SK-N-SH treated with all-trans-retinoic acid at 6 μM for 48 hours (cell line): ENCODE measurements around the gene WDR44.
"Not testable (repeated sequence)": the region's sequence is repeated elsewhere in the genome, so short reads cannot be mapped to it uniquely, and the experiment has no call there.

Source experiments
- ATAC-seq: fragments of 200-7000 bp; cut with Tn5 transposase; 3 replicates; pipeline ENCODE4 v1.9.1; 2020; ENCODE audit warnings: mild to moderate bottlenecking, moderate library complexity
- ARNTL ChIP-seq: fragments of 450-650 bp; formaldehyde crosslinking; IDR thresholded peaks from 2 replicates; pipeline ENCODE4 v1.5.0; 2020; ENCODE audit warnings: low read depth, mild to moderate bottlenecking, moderate library complexity, borderline replicate concordance
- BACH2 ChIP-seq: fragments of 250-450 bp; sonication (Bioruptor Pico); IDR thresholded peaks from 2 replicates; pipeline ENCODE4 v1.9.0; 2021; ENCODE audit warnings: mild to moderate bottlenecking, borderline replicate concordance
- CREB5 ChIP-seq: fragments of 250-450 bp; sonication (Bioruptor Pico); IDR thresholded peaks from 2 replicates; pipeline ENCODE4 v1.5.1; 2020; ENCODE audit warnings: low read depth, mild to moderate bottlenecking, moderate library complexity
- CSDC2 ChIP-seq: fragments of 250-450 bp; sonication (Bioruptor Pico); IDR thresholded peaks from 2 replicates; pipeline ENCODE4 v1.5.0; 2020; ENCODE audit warnings: mild to moderate bottlenecking, moderate library complexity
- CSRNP3 ChIP-seq: fragments of 250-450 bp; sonication (Bioruptor Pico); IDR thresholded peaks from 2 replicates; pipeline ENCODE4 v1.5.1; 2021; ENCODE audit warnings: mild to moderate bottlenecking, moderate library complexity
- ESRRG ChIP-seq: fragments of 250-450 bp; sonication (Bioruptor Pico); IDR thresholded peaks from 2 replicates; pipeline ENCODE4 v1.6.1; 2021; ENCODE audit warnings: mild to moderate bottlenecking
- GLIS3 ChIP-seq: fragments of 250-450 bp; sonication (Bioruptor Pico); IDR thresholded peaks from 2 replicates; pipeline ENCODE4 v1.5.0; 2020; ENCODE audit warnings: mild to moderate bottlenecking, moderate library complexity
- ISL1 ChIP-seq: fragments of 250-450 bp; sonication (Bioruptor Pico); IDR thresholded peaks from 2 replicates; pipeline ENCODE4 v2.1.2; 2022; ENCODE audit warnings: mild to moderate bottlenecking, moderate library complexity
- OSR1 ChIP-seq: fragments of 250-450 bp; sonication (Bioruptor Pico); IDR thresholded peaks from 2 replicates; pipeline ENCODE4 v1.8.0; 2022; ENCODE audit warnings: moderate library complexity, mild to moderate bottlenecking, inconsistent platforms
- POU6F1 ChIP-seq: fragments of 250-450 bp; sonication (Bioruptor Pico); IDR thresholded peaks from 2 replicates; pipeline ENCODE4 v1.8.0; 2021; ENCODE audit warnings: low read depth, mild to moderate bottlenecking, moderate library complexity, borderline replicate concordance
- PPARA ChIP-seq: fragments of 250-450 bp; sonication (Bioruptor Pico); IDR thresholded peaks from 2 replicates; pipeline ENCODE4 v1.5.0; 2020; ENCODE audit warnings: mild to moderate bottlenecking, borderline replicate concordance
- RARB ChIP-seq: fragments of 250-450 bp; sonication (Bioruptor Pico); IDR thresholded peaks from 2 replicates; pipeline ENCODE4 v1.8.0; 2021; ENCODE audit warnings: mild to moderate bottlenecking, moderate library complexity
- SNAI2 ChIP-seq: fragments of 250-450 bp; sonication (Bioruptor Pico); IDR thresholded peaks from 2 replicates; pipeline ENCODE4 v1.5.0; 2020; ENCODE audit warnings: mild to moderate bottlenecking, moderate library complexity
- TCF4 ChIP-seq: fragments of 250-450 bp; sonication (Bioruptor Pico); IDR thresholded peaks from 2 replicates; pipeline ENCODE4 v1.8.0; 2021; ENCODE audit warnings: mild to moderate bottlenecking, moderate library complexity, borderline replicate concordance
- ZC3H10 ChIP-seq: fragments of 250-450 bp; sonication (Bioruptor Pico); IDR thresholded peaks from 2 replicates; pipeline ENCODE4 v1.5.1; 2021; ENCODE audit warnings: mild to moderate bottlenecking, moderate library complexity
- ZFP3 ChIP-seq: fragments of 250-450 bp; sonication (Bioruptor Pico); IDR thresholded peaks from 2 replicates; pipeline ENCODE4 v1.5.0; 2020; ENCODE audit warnings: mild to moderate bottlenecking, moderate library complexity
- ZFP30 ChIP-seq: fragments of 450-650 bp; formaldehyde crosslinking; IDR thresholded peaks from 2 replicates; pipeline ENCODE4 v1.5.0; 2022; ENCODE audit warnings: mild to moderate bottlenecking, moderate library complexity
- ZNF565 ChIP-seq: fragments of 450-650 bp; formaldehyde crosslinking; conservative IDR thresholded peaks from 2 replicates; pipeline ENCODE4 v1.5.0; 2020; ENCODE audit warnings: low read depth, mild to moderate bottlenecking, moderate library complexity
- ZNF70 ChIP-seq: fragments of 450-650 bp; formaldehyde crosslinking; IDR thresholded peaks from 2 replicates; pipeline ENCODE4 v1.5.0; 2020; ENCODE audit warnings: mild to moderate bottlenecking, moderate library complexity
- ZNF8 ChIP-seq: fragments of 450-650 bp; formaldehyde crosslinking; IDR thresholded peaks from 2 replicates; pipeline ENCODE4 v1.5.0; 2020; ENCODE audit warnings: mild to moderate bottlenecking, moderate library complexity
- TF ChIP-seq, protein P1 (sequence below): fragments of 250-450 bp; sonication (Bioruptor Pico); IDR thresholded peaks from 2 replicates; pipeline ENCODE4 v1.8.0; 2020; ENCODE audit warnings: mild to moderate bottlenecking, moderate library complexity, borderline replicate concordance

WDR44 gene

GRCh38 chrX:118480172-118480571, 134.3 kb downstream of the WDR44 start:
- no peak for ATAC-seq
- TF ChIP-seq ZFP30 (no peak), ZNF565 (CRISPR knock-in tag) (no peak), ARNTL (CRISPR knock-in tag) (no peak), SNAI2 (CRISPR knock-in tag) (no peak), ZFP3 (CRISPR knock-in tag) (no peak), ZC3H10 (CRISPR knock-in tag) (no peak), ZNF8 (CRISPR knock-in tag) (no peak), TCF4 (no peak), CSRNP3 (CRISPR knock-in tag) (no peak), ESRRG (CRISPR knock-in tag) (no peak), CREB5 (CRISPR knock-in tag) (no peak), ZNF70 (CRISPR knock-in tag) (no peak), RARB (CRISPR knock-in tag) (no peak), PPARA (CRISPR knock-in tag) (no peak), OSR1 (CRISPR knock-in tag) (no peak), ISL1 (CRISPR knock-in tag) (no peak), CSDC2 (no peak), GLIS3 (CRISPR knock-in tag) (no peak)
- TF ChIP-seq, protein P1, sequence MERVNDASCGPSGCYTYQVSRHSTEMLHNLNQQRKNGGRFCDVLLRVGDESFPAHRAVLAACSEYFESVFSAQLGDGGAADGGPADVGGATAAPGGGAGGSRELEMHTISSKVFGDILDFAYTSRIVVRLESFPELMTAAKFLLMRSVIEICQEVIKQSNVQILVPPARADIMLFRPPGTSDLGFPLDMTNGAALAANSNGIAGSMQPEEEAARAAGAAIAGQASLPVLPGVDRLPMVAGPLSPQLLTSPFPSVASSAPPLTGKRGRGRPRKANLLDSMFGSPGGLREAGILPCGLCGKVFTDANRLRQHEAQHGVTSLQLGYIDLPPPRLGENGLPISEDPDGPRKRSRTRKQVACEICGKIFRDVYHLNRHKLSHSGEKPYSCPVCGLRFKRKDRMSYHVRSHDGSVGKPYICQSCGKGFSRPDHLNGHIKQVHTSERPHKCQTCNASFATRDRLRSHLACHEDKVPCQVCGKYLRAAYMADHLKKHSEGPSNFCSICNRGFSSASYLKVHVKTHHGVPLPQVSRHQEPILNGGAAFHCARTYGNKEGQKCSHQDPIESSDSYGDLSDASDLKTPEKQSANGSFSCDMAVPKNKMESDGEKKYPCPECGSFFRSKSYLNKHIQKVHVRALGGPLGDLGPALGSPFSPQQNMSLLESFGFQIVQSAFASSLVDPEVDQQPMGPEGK, result no peak

GRCh38 chrX:118482384-118482783, 136.5 kb downstream of the WDR44 start:
- not testable (repeated sequence) for ATAC-seq

- ATAC-seq, result no peak
- TF ChIP-seq CREB5 (CRISPR knock-in tag) (no peak), ESRRG (CRISPR knock-in tag) (no peak), GLIS3 (CRISPR knock-in tag) (no peak), TCF4 (no peak), BACH2 (CRISPR knock-in tag) (no peak), ZC3H10 (CRISPR knock-in tag) (no peak), ZNF70 (CRISPR knock-in tag) (no peak), POU6F1 (CRISPR knock-in tag) (no peak), ARNTL (CRISPR knock-in tag) (no peak), ZFP3 (CRISPR knock-in tag) (no peak), SNAI2 (CRISPR knock-in tag) (no peak), ISL1 (CRISPR knock-in tag) (no peak), CSRNP3 (CRISPR knock-in tag) (no peak), PPARA (CRISPR knock-in tag) (no peak), ZNF565 (CRISPR knock-in tag) (no peak), CSDC2 (no peak)
- TF ChIP-seq, protein P1, result no peak
These were observed 138.5 kb downstream of the WDR44 start for GRCh38 chrX:118484216-118484903.

DNA sequence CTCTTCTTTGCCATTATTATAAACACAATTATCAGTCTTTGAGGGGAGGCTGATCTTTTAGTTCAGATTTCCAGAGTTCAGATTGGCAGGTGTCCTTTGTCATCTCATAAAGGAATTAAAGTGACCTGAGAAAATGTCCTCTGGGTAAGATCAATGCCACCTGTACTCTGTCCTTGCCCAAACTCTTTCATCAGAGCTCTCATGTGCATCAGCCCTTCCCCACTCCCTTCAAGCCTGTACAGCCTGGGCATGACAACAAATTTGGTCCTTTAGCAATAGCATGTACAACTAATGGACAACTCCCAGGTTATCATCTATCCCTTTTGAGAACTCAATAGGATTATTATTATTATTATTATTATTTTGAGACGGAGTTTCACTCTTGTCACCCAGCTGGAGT, 140.8 kb downstream of the WDR44 start:
- not testable (repeated sequence) for ATAC-seq
